ENCODE data around the gene ITGA2B.
"Not testable (repeated sequence)": the region's sequence is repeated elsewhere in the genome, so short reads cannot be mapped to it uniquely, and the experiment has no call there.

The ITGA2B gene

DNA sequence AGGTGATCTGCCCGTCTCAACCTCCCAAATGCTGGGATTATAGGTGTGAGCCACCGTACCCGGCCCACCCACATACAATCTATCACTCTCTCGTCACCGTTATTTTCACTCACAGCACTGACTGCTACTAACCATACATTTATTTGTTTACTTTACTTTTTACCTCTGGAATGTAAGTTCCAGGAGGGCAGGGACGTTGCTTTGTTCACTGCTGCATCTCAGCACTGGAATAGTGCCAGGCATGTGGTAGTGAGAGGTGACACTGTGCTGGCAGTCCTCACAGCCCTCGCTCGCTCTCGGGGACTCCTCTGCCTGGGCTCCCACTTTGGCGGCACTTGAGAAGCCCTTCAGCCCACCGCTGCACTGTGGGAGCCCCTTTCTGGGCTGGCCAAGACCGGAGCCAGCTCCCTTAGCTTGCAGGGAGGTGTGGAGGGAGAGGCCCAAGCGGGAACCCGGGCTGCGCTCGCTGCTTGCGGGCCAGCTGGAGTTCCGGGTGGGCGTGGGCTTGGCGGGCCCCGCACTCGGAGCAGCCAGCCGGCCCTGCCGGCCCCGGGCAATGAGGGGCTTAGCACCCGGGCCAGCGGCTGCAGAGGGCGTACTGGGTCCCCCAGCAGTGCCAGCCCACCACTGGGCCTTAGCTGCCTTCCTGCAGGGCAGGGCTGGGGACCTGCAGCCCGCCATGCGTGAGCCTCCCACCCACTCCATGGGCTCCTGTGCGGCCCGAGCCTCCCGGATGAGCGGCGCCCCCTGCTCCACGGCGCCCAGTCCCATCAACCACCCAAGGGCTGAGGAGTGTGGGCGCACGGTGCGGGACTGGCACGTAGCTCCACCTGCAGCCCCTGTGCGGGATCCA is 20.8 kb downstream of the ITGA2B start:
- not testable (repeated sequence) for DNase-seq

GRCh38 chr17:44367231-44367979 is 22.0 kb downstream of the ITGA2B start:
- peak; percentile 78 for DNase-seq

- DNase-seq = not testable (repeated sequence)
Measured at GRCh38 chr17:44365051-44365450, 24.4 kb downstream of the ITGA2B start.

GRCh38 chr17:44363613-44364159 is 25.8 kb downstream of the ITGA2B start, which contains the start of gene FAM171A2:
Gene FAM171A2 (minus strand): TSS chr17:44363853. CDS start chr17:44363714, 139 bp downstream.
- DNase-seq = peak; percentile 72

- DNase-seq = peak; percentile 42
Measured at GRCh38 chr17:44362949-44363612, 26.4 kb downstream of the ITGA2B start.

DNA sequence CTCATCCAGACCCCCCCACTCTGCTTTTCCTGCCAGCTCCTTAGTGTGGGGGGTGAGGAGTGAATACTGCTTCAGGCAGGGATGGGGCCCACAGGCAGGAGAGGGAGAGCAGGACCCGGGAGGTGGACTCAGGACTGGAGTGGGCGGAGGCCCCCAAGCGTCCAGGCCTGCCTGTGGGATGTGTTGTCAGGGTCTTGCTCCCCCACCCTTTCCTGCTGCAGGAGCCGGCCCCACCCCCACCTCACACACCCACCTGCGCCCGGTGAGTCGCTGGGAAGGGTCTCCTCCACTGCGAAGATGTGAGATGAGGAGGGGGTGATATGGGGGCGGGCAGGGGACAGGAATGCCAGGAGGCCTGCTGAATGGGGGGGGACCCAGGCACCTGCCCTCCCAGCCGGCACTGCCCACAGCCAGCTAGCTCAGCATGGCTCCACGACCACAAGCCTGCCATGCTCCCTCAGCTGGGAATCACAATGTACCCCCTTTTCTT is 26.9 kb downstream of the ITGA2B start:
- DNase-seq = no peak

- DNase-seq = no peak
Measured at GRCh38 chr17:44361292-44362260, 27.9 kb downstream of the ITGA2B start.

- no peak for DNase-seq
Measured at GRCh38 chr17:44360826-44361225, 28.6 kb downstream of the ITGA2B start.

GRCh38 chr17:44360144-44360533 is 29.3 kb downstream of the ITGA2B start:
- DNase-seq = no peak

DNA sequence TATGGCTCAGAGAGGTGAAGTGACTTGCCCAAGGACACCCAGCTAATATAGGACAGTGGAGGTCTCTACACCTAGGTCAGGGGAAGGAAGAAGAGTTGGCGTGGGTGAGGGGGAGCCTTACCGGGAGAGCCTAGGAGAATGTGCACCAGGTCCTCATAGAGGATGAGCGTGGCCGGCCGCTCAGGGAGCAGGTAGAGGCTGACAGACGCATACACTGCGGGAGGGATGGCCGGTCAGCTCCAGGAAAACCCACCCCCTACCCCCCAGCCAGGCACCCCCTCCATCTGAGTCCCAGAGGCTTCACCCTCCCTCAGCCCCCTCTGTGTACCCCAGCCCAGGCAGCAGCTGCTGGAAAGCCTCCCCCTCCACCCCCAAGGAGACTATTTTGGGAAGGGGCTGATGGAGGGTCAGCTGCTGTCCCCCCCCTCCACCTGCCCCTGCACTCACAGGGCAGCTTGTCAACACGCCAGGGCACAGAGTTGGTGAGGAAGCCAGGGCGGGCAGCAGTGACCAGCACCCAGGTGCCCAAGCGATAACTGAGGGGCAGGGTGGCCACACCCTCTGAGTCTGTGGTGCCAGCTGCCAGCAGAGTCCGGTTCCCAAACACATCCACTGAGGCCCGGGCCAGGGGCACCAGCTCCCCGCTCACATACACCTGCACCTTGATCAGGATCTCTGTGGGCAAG is 29.8 kb downstream of the ITGA2B start:
- no peak for DNase-seq

GRCh38 chr17:44359006-44359405 is 30.4 kb downstream of the ITGA2B start:
- DNase-seq = no peak

DNA sequence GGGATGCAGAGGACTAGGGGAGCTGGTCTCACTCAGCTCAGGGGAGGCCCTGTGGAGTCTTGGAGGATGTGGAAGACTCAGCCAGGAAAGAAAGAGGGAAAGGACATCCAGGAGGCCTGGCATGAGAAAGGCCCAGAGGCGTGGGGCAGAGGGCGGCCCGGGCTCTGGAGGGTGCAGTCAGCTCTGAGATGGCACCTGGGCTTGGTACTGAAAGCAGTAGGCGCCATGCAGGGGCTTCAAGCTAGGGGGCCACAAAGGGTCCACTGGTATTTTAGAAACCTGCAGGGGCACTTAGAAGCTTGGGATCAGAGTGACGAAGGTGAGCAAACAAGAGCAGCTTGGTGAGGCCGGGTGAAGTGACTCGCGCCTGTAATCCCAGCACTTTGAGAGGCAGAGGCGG is 31.4 kb downstream of the ITGA2B start:
- no peak for DNase-seq

- no peak for DNase-seq
Measured at GRCh38 chr17:44356241-44356640, 33.2 kb downstream of the ITGA2B start.

DNA sequence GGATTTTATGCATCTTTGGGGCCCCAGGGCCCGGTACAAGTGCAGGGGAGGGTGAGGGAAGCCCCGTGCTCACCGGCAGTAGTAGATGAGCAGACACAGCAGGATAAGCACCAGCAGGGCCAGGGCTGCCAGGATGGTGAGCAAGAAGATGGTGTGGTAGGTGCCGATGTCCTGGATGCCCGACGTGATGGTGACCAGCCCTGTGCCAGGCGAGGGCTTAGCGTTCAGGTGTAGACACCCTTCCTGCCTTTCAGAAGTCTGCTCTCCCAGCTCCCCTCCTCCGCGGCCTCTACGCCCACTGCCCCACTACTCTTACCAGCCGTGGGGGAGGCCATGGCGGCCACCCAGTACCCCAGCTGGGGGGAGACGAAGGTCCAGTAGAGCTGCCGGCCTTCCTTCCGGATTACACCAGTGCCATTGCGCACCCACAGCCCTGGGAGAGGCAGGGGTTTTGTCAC is 33.8 kb downstream of the ITGA2B start:
- no peak for DNase-seq

DNA sequence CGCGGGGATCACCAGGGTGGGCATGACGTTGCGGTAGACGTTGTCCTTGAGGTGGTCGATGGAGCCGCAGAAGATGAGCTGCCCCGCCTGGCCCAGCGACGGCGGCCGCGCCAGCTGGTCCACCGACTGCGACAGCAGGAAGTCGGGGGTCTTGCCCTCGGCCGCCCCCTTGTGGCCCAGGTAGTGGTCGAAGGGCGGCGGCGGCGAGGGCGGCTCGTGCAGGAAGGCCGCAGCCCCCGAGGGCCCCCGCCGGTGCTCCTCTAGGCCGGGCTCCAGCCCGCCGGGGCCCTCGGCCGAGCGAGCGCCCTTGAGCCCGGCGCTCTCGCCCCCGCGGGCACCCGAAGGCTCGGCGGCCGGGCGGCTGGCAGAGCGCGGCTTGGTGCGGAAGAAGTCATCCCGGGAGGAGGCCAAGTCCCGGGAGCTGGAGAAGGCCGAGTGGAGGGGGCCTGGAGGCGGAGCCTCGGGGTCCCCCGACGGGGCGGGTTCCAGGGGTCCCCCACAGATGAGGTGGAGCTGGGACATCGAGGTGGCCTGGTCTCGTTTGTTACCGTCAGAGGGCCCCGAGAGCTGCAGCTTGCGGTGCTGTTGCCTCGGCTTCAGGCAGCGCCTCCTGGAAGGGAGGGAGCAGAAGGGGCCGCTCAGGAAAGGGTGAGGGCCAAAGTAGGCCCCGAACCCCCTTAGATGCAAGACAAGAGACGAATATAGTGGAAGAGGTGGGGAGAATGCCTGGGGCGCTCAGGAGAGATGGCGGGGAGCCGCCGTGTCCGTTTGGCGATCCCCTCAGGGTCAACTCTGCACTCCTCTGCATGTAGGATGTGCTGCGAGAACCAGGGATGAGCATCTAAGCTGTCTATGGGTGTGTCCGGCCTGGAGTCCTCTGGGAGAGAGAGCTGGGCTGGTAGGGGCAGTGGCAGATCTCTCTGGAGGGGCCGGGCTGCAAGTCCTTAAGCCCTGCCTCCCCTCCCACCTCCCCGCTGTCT is 34.6 kb downstream of the ITGA2B start:
- DNase-seq = peak; percentile 70

GRCh38 chr17:44353672-44354331 is 35.6 kb downstream of the ITGA2B start:
- peak; percentile 44 for DNase-seq

- no peak for DNase-seq
Measured at GRCh38 chr17:44352828-44353671, 36.4 kb downstream of the ITGA2B start.
